SU-DHL-6 (cell line): Measurements from ENCODE around the gene PRICKLE1.

Experiments used
- H2AFZ ChIP-seq: fragments of 200-600 bp; sonication (generic); 2 replicates; pipeline ENCODE4 v1.6.1; 2014; ENCODE audit warnings: low read depth, mild to moderate bottlenecking, moderate library complexity, mixed read lengths, antibody characterized with exemption, low read length; ENCODE audit not compliant: severe bottlenecking
- H3F3A ChIP-seq: fragments of 200-600 bp; shearing (Covaris generic); 2 replicates; pipeline ENCODE4 v1.6.0; 2016; ENCODE audit warnings: antibody characterized with exemption, mild to moderate bottlenecking; ENCODE audit not compliant: insufficient read depth
- H3K27ac ChIP-seq: fragments of 200-600 bp; sonication (generic); 2 replicates; pipeline ENCODE4 v1.5.1; 2016; ENCODE audit warnings: low read depth, mild to moderate bottlenecking, low read length, moderate library complexity, mixed read lengths
- H3K27me3 ChIP-seq: fragments of 200-600 bp; sonication (generic), shearing (Covaris generic); 2 replicates; pipeline ENCODE4 v1.6.0; 2014; ENCODE audit warnings: mild to moderate bottlenecking, low read length
- H3K36me3 ChIP-seq: fragments of 200-600 bp; sonication (generic); 2 replicates; pipeline ENCODE4 v1.6.1; 2014; ENCODE audit warnings: mild to moderate bottlenecking, low read length, mixed read lengths
- H3K4me2 ChIP-seq: fragments of 300-600, 200-600 bp; shearing (Covaris generic), sonication (generic); 2 replicates; pipeline ENCODE4 v1.6.0; 2014; ENCODE audit warnings: low read length, low read depth, mild to moderate bottlenecking; ENCODE audit not compliant: poor library complexity, severe bottlenecking
- H3K4me3 ChIP-seq: fragments of 200-600 bp; sonication (generic); 2 replicates; pipeline ENCODE4 v1.5.1; 2014; ENCODE audit warnings: antibody characterized with exemption, low read length, mild to moderate bottlenecking, mixed read lengths; ENCODE audit not compliant: insufficient read depth, poor library complexity, severe bottlenecking
- H3K79me2 ChIP-seq: fragments of 200-600 bp; sonication (generic); 2 replicates; pipeline ENCODE4 v1.6.1; 2014; ENCODE audit warnings: mild to moderate bottlenecking, low read length, moderate library complexity; ENCODE audit not compliant: insufficient read depth
- H3K9ac ChIP-seq: fragments of 200-600 bp; sonication (generic); 2 replicates; pipeline ENCODE4 v1.7.0; 2014; ENCODE audit warnings: mild to moderate bottlenecking, low read length
- H3K9me2 ChIP-seq: fragments of 200-600 bp; sonication (generic); replicated peaks from 2 replicates; pipeline ENCODE4 v1.6.1; 2014; ENCODE audit warnings: low read length; ENCODE audit not compliant: insufficient read depth
- H3K9me3 ChIP-seq: fragments of 200-600 bp; sonication (generic); 2 replicates; pipeline ENCODE4 v1.6.1; 2014; ENCODE audit warnings: low read length, mixed read lengths; ENCODE audit not compliant: insufficient read depth
- H4K20me1 ChIP-seq: fragments of 200-600 bp; sonication (generic); 2 replicates; pipeline ENCODE4 v1.6.1; 2014; ENCODE audit warnings: low read depth, mild to moderate bottlenecking, antibody characterized with exemption, low read length, moderate library complexity, mixed read lengths
- EZH2phosphoT487 ChIP-seq: fragments of 200-600 bp; sonication (generic), shearing (Covaris generic); conservative IDR thresholded peaks from 2 replicates; pipeline ENCODE4 v1.6.1; 2018; ENCODE audit warnings: mild to moderate bottlenecking, antibody characterized with exemption, low read length, moderate library complexity, mixed read lengths
- TF ChIP-seq, protein P1 (sequence below): fragments of 200-600 bp; sonication (generic); IDR thresholded peaks from one replicate; pipeline ENCODE4 v1.5.1; 2017; ENCODE audit warnings: antibody characterized with exemption, mild to moderate bottlenecking, low read length, moderate library complexity; ENCODE audit not compliant: insufficient read depth, poor library complexity, severe bottlenecking

Gene PRICKLE1

DNA sequence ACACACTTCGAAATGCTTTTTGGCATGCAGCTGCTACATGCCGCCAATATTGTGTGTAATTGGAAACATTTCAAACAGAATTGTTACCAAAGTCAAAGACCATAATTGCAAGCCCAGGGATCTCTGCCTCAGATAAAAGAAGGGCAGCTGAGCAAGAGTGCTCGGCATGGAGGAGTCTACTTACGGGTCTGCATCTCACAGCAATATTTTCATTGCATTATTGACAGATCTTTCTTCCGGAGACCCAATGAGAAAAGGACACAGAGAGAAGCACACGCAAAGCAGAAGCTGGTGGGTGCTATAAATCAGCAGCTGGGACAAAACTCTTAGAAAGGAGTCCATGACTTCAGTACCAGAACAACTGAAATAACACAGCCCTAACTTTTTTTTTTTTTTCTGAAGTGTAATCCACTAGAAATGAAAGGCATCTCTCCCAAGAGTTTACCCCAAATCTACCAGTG, 4.9 kb downstream of the PRICKLE1 start:
- no peaks in the 10 kb centered on the region for H3K36me3 ChIP-seq
- TF ChIP-seq, protein P1, sequence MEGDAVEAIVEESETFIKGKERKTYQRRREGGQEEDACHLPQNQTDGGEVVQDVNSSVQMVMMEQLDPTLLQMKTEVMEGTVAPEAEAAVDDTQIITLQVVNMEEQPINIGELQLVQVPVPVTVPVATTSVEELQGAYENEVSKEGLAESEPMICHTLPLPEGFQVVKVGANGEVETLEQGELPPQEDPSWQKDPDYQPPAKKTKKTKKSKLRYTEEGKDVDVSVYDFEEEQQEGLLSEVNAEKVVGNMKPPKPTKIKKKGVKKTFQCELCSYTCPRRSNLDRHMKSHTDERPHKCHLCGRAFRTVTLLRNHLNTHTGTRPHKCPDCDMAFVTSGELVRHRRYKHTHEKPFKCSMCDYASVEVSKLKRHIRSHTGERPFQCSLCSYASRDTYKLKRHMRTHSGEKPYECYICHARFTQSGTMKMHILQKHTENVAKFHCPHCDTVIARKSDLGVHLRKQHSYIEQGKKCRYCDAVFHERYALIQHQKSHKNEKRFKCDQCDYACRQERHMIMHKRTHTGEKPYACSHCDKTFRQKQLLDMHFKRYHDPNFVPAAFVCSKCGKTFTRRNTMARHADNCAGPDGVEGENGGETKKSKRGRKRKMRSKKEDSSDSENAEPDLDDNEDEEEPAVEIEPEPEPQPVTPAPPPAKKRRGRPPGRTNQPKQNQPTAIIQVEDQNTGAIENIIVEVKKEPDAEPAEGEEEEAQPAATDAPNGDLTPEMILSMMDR = no peak
- no peak for TF ChIP-seq EZH2phosphoT487
- H3K9me2 ChIP-seq = no peaks in the 10 kb centered on the region
- H3K9ac ChIP-seq = no peak overlapping the region
- H3K9me3 ChIP-seq = no peaks in the 10 kb centered on the region
- H3F3A ChIP-seq = no peaks in the 10 kb centered on the region
- H3K4me3 ChIP-seq = no peak overlapping the region
- no peak overlapping the region for H2AFZ ChIP-seq
- H3K27ac ChIP-seq = no peak overlapping the region
- no peaks in the 10 kb centered on the region for H3K79me2 ChIP-seq
- H4K20me1 ChIP-seq = no peaks in the 10 kb centered on the region
- no peak overlapping the region for H3K4me2 ChIP-seq
- H3K27me3 ChIP-seq = no peaks in the 10 kb centered on the region; the same call in 1 of the 2 replicates

DNA sequence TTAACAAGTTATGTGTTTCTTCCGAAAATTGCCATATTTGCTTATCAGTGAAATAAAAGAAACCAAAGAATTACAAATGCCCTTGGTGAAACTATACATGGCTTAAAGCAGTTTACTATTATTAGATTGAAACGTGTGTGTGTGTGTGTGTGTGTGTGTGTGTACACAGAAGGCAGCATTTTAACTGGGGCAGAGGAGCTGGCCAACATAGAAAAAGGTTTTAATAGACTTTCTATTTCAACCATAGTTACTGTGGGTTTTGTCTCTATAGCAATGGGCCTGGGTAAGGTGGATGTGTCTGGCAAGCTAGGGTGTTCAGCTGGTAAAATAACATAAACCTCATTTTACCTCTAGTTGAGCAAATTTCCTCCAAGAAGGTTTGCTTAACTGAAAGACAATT, 6.5 kb downstream of the PRICKLE1 start:
- H3K9me2 ChIP-seq = no peaks in the 10 kb centered on the region
- H3K9ac ChIP-seq = no peak overlapping the region
- no peak overlapping the region for H2AFZ ChIP-seq
- no peaks in the 10 kb centered on the region for H4K20me1 ChIP-seq
- no peaks in the 10 kb centered on the region; the same call in 1 of the 2 replicates for H3K27me3 ChIP-seq
- no peaks in the 10 kb centered on the region for H3K36me3 ChIP-seq
- H3F3A ChIP-seq = no peaks in the 10 kb centered on the region
- TF ChIP-seq EZH2phosphoT487 = no peak
- TF ChIP-seq, protein P1 = no peak
- H3K4me2 ChIP-seq = no peak overlapping the region
- H3K4me3 ChIP-seq = no peak overlapping the region
- H3K27ac ChIP-seq = no peak overlapping the region
- H3K79me2 ChIP-seq = no peaks in the 10 kb centered on the region
- H3K9me3 ChIP-seq = no peaks in the 10 kb centered on the region

DNA sequence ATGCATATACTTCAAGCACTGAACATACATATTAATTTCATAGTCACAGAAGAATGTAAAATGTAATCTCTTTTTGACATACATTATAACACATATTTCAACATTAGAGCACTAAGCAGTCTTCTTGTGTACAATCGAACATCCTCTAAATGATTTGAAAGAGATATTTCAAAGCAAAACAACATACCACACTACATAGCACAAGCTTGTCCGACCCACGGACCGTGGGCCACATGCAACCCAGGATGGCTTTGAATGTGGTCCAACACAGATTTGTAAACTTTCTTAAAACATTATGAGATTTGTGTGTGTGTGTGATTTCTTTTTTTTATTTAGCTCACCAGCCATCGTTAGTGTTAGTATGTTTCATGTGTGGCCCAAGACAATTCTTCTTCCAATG, 7.0 kb downstream of the PRICKLE1 start:
- no peaks in the 10 kb centered on the region for H4K20me1 ChIP-seq
- H3K27me3 ChIP-seq = no peaks in the 10 kb centered on the region; the same call in 1 of the 2 replicates
- H3K4me3 ChIP-seq = no peak overlapping the region
- no peak overlapping the region for H2AFZ ChIP-seq
- no peaks in the 10 kb centered on the region for H3K9me2 ChIP-seq
- no peaks in the 10 kb centered on the region for H3F3A ChIP-seq
- TF ChIP-seq, protein P1 = no peak
- TF ChIP-seq EZH2phosphoT487 = no peak
- no peak overlapping the region for H3K9ac ChIP-seq
- H3K79me2 ChIP-seq = no peaks in the 10 kb centered on the region
- H3K9me3 ChIP-seq = no peaks in the 10 kb centered on the region
- no peaks in the 10 kb centered on the region for H3K36me3 ChIP-seq
- no peak overlapping the region for H3K4me2 ChIP-seq
- H3K27ac ChIP-seq = no peak overlapping the region

GRCh38 chr12:42582050-42582449, 7.5 kb downstream of the PRICKLE1 start:
- no peak overlapping the region for H3K4me3 ChIP-seq
- H2AFZ ChIP-seq = no peak overlapping the region
- no peak overlapping the region for H3K27ac ChIP-seq
- H3K9ac ChIP-seq = no peak overlapping the region
- H3K79me2 ChIP-seq = no peaks in the 10 kb centered on the region
- H3K9me3 ChIP-seq = no peaks in the 10 kb centered on the region
- H3K27me3 ChIP-seq = no peaks in the 10 kb centered on the region; the same call in 1 of the 2 replicates
- H3K9me2 ChIP-seq = no peaks in the 10 kb centered on the region
- H3K36me3 ChIP-seq = no peaks in the 10 kb centered on the region
- no peak overlapping the region for H3K4me2 ChIP-seq
- H3F3A ChIP-seq = no peaks in the 10 kb centered on the region
- no peak for TF ChIP-seq EZH2phosphoT487
- H4K20me1 ChIP-seq = no peaks in the 10 kb centered on the region
